Mammary epithelial cell (primary cell): ENCODE measurements around the gene BRF1.

Experiments used
- CTCF ChIP-seq, 2 donors: IDR thresholded peaks in 1 of 2; conservative IDR thresholded peaks in 1 of 2; 2 replicates each; pipeline ENCODE4 v1.5.1; 2011 to 2012; ENCODE audit warnings: inconsistent platforms in 2 of 2, low read length in 2 of 2, mild to moderate bottlenecking in 2 of 2, control low read depth in 1 of 2, low read depth in 1 of 2; ENCODE audit not compliant: insufficient read depth in 1 of 2; ENCODE audit errors: extremely low read depth in 1 of 2
- EZH2 ChIP-seq: IDR thresholded peaks from 2 replicates; pipeline ENCODE4 v1.6.1; 2012; ENCODE audit warnings: low read length, inconsistent platforms, borderline replicate concordance

DNA sequence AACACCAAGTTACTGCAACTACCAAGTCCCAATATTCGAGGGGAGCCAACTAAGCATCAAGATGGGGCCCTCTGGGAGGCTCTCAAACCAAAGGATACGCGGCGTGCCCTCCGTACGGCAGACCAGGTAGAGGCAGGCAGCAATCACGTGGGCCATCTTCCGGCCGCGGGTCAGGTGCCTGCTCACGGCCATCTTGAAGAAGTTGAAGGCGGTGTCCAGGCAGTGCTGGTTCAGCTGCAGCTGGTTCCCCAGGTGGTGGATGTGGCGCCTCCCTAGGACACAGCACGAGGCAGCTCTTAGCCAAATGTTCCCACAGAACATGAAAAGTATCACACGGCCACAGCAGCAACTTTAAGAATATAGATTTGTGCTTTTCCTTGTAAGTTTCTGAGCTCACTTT, 28.2 kb downstream of the BRF1 start:
- no peak for TF ChIP-seq CTCF (conservative IDR thresholded peaks at IDR 0.05 in 1 of 2, IDR thresholded peaks at IDR 0.05 in 1 of 2; ENCODE audit: extremely low read depth in 1 of 2, insufficient read depth in 1 of 2, low read depth in 1 of 2, low read length in 2 of 2)
- no peak for TF ChIP-seq EZH2
